HG02938 (cell line): ENCODE data around the gene PADI6.
"Not testable (repeated sequence)": the region's sequence is repeated elsewhere in the genome, so short reads cannot be mapped to it uniquely, and the experiment has no call there.

Experiments
- ATAC-seq: cut with Tn5 transposase; IDR thresholded peaks from one replicate; pipeline ENCODE4 v1.9.1; 2021; ENCODE audit warnings: mild to moderate bottlenecking, moderate library complexity; ENCODE audit not compliant: unreplicated experiment

The PADI6 gene

DNA sequence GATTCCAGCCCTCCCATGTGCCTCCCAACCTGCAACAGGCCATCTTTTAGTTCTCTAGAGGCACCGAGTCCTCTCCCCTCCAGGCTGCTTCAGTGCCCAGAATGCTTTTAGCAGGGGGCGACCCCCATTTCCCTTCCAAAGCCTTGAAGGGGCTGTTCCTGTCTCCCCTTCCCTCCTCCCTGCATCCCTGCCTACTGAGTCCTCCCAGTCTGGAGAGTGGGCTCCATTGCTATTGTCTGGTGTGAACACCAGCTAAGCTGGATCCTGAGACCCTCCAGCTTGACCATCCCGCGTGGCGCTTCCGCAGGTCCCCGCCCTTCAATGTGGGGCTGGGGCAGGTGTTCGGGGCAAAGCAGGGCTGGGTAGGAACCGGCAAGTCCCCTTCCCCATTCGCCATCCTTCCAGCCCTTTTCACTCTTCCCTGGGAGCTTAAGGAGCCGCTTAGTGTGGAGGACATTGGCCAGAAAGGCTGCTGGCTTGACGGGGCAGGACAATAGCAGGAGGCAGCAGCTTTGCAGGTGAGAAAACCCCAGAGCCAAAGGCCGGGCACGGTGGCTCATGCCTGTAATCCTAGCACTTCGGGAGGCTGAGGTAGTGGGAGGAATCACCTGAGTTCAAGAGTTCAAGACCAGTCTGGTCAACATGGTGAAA is 32.2 kb downstream of the PADI6 start:
- ATAC-seq, result no peak

DNA sequence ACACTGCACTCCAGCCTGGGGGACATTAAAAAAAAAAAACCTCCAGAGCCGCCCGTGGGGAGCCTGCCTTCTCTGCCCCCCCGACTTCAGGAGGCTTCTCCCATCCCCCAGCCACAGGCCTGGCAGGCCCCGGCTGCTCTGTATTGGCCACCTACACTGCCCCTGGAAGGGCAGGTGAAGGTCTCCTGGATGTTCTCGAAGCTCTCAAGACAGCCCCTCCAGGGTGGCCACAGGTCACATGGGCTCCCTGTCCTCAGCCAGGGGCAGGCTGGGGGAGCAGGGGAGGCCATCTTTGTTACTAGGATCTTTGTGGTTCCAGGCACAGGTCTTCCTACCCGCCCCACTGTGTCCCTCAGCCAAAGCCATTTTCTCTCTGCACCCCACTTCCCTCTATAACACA is 32.8 kb downstream of the PADI6 start:
- ATAC-seq, result no peak

DNA sequence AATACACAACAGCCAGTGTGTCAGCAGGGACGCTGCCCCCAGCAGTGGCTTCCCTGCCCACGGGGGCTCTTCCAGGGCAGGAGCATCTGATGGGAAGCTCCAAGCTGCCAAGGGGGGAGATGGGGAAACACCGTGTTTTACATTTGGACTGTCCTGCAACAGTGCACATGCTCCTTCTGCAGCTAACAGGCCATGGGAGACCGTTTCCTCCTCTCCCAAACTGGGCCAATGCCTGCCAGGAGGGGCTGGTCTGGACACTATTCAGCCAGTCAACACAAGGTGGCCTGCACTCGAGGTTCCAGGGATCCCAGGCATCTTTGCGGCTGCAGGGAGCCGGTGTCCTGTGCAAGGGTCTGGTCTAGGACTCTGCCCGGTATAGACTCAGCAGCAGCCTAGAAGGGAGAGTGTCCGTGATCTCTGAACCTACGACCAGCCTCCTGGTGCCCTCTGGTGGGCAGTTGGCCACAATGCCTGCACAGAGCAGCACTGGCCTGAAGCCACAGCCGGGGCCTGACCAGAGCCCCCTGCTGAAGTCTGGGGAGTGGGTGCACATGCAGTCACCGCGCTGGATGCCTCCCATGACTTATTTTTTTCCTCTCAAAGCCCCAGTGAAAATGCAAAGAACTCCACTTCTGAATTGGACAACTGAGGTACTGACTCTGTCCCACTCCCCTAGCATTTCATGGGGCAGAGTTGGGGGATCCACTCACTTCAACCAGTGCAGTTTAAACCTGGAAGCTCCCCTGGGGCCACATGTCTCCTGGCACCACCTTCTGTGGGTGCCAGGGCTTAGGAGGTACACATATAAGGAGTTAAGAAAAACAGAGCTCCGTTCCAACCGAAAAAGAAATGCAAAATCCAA is 34.1 kb downstream of the PADI6 start:
- ATAC-seq, result no peak

DNA sequence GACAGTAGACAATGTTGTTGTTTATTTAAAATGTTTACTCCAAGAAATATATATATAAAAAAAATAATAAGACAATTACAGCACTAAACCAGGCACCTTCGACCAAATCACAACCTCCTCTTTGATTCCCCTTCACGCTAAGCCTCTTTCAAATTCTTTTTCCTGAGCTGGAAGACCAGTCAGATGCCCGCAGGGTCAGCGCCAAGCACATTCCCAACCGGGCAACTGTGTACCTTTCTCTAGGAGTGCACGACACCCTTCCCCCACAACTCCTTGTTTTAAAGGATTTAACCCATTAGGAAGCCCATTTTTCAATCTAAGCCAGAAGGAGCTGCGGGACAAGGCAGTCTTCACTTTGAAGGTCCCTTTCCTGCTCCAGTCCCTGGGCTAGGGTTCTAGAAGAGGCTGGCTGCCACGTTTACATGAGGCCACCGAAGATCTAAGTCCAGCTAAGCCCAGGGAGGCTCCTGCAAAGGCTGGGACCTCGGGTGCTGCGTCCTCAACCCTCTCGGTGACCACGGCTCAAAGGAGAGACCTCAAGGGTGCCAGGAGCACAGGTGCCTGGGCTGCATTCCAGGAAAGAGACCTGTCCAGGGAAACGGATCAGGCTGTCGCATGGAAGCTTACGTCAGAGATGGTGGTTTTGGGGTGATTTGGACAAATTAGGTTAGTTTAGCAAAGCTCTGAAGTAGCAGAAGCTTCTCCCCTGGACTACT is 34.9 kb downstream of the PADI6 start:
- ATAC-seq, result not testable (repeated sequence)

DNA sequence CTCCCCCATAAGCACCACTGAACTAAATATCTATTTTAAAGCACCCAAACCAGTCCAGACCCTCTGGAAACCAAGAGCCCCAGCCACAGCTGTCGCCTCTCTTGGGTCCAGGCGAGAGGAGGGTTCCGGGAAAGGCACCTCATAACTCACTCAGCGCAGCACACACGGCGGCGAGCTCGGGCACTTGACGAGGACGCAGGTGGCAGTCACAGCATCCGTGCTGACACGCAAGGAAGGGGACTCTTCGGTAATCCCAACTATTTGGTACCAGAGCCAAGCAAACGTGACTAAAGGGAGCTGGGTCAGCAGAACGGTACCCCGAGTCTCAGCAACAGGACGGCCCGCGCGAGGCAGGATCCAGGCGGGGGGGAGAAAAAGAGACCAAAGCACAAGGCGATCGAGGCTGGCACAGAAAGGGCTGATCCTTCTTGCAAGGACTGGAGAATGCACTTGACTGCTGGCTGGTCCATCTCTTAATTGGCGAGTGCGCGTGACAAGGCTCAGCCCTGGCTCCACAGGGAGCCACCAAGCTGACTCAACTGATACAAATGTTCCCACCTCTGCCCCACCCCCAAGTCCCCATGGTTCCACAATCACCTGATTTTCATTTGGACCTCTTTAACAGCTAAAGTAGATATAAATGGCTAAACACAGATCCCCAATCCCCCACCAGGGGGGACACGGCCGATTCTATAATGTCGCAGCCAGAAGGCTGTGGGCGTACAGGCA is 36.0 kb downstream of the PADI6 start:
- ATAC-seq, result not testable (repeated sequence)

DNA sequence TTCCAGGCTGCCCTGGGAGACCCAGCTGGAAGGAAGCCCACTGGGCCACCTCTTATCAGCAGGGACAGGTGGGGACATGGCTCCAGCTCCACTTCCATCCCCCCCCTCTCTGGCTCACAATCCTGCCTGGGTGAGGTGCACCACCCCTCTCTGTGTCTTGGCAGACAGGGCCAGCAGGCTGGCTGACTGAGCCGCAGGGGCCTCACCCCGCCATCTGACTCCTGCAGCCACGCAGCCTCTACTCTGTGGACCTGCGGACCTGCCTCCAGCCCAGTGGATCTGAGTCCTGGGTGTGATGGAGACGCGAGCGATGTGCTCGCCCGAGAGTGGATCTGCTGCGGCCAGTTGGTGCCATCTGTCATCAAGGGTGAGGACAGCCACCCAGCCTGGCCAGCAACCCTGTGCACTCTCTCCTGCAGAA is 37.4 kb downstream of the PADI6 start:
- ATAC-seq, result no peak

DNA sequence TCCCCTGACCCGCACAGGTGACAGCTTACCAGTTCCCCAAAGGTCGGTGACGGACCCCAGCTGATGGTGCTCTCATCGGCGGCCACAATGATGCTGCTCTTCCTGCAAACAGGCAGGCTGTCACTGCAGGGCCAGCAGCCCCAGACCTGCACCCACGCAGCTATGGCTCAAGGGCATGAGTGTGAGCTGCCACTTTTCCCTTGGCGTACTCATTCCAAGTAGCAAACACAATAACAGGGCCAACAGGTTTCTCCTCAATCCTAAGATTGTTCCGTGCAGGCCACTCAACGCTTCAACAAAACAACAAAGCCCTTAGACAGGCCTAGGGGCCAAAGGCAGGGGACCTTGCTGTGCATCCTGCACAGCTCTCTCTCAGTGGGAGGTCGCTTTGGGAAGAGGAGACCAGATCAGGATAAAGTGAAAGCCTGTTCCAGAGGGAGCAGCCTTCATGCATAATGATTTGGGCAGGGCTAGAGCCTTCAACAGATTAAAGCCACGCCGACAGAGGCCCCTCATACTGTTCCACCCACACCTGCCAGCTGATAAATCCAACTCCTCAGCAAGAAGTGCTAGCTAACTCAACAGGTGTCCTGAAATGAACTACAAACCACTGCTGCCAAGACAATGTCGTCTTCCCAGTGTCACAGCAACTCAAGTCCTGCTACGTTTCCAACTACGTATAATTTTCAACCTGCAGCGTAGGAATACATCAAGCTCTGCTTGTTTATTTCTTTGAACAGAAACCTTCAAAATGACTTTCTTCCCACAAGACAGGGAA is 40.3 kb downstream of the PADI6 start:
- ATAC-seq, result no peak

DNA sequence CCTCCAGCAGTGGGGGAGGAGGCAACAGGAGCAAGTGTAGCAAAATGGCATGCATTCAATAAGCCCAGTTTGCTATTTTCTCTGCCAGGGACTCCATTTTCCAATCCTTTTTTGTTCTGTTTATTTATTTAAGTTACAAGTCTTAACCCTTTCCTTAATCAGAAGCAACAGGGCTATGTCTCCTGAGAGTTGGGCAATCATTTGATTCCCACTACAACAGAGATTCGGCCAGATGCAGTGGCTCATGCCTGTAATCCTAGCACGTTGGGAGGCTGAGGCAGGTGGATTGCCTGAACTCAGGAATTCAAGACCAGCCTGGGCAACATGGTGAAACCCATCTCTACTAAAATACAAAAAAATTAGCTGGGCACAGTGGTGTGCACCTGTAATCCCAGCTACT is 42.0 kb downstream of the PADI6 start:
- no peak for ATAC-seq

DNA sequence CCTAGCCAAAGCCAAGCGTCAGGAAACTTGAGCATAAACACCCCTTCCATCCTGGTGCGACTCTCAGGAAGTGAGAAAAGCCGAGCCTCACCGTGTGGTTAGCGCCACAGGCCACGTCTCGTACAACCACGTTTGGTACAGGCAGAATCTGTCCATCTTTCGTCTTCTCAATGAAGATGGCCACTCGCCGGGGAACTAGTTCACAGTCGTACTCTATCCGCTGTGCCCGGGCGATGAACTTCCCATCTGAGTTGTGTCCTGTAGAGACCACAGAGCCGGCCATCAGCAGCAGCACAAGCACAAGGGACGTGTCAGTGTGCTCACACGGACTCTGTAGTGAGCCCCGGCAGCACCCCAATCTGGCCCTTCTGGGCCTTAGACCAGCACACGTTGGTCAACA is 44.4 kb downstream of the PADI6 start:
- ATAC-seq, result no peak

DNA sequence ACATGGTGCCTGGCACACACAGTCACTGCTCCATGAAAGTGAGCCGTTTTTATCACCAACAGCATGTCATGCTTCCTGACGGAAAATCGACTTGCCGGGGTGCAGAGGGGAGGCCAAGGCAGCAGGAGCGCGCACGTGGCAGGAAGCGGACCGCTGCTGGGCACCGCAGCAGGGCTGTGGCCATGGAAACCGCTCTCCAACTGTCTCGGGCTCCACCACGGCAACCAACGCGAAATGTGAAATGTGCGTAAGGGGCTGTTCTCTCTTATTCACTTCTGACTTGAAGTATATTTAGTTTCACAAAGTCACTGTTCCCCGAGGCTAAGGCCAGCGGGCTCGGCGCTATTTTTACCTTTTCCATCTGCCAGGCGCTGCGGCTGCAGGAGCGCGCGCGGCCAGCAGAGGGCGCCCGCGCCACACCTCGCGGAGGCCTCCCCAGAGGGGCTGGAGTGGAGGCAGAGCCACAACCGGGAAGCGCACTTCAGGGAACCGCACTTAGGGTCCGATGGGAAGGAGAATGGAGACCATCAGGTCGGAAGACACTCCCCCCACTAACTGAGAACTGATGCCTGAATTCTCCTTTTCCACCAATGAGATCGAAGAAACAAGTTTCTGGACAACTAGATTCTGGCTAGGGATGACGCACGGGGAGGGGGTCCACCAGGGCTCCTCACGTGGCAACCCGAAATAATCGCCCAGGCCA is 47.8 kb downstream of the PADI6 start:
- no peak for ATAC-seq

DNA sequence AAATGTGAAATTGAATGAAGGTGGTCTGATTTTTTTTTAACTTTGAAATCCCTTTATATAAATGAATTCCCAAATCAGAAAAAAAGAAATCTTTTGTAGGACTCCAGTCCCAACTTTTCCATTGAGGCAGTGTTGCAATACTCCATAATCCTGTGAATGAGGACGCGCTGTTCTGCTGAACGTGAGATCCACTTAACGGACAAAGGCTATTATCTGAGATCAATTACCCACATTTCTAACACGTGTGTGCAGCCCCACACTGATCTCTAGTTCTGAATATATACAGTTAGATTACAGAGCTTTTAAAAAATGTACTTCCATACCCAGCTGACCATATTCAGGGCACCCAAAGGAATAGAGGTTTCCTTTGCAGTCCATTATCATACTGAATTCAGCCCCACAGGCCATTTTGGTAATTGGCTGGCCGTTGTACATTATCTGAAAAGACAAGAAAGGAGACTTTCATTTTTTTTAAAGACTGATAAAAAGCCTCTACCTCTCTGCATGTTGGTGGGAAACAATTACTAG is 48.5 kb downstream of the PADI6 start:
- no peak for ATAC-seq

DNA sequence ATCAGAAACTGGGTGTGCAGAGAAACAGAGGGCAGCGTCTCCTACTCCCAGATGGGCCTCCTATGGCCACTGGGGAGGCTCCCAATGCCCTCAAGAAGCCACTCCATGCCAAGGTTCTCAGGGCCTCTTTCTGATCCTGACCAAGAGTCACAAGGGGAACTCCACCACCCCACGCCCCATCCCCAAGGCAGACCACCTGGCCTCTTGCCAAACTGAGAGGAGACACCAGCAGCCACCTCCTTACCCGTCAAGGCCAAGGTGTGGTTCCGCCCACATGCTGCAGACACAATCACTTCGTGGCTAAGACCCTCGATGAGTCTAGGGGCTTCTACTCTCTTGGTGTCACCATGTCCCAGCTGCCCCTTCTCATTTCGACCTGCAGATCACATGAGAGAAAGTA is 50.5 kb downstream of the PADI6 start:
- no peak for ATAC-seq

DNA sequence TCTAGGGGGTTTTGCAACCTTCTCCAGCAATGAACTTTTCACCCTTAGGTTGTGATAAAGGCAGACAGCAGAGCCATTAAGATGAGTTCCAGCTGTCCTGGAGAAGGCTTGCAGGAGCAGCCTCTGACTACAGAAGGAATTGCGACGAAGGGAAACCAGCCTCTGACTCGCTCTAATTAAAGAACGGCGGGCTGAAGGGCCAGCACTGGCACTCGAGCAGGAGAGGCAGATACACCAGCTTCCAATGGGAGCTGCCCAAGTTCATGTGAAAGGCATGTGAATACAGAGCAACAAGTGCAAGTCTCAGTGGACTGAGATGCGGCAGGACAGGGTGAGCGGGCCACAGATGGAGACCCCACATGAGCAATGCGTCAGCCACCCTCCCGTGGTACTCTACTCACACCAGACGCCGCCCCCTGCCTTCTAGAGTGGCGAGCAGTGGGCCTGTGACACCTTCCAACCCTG is 51.8 kb downstream of the PADI6 start:
- ATAC-seq, result no peak

DNA sequence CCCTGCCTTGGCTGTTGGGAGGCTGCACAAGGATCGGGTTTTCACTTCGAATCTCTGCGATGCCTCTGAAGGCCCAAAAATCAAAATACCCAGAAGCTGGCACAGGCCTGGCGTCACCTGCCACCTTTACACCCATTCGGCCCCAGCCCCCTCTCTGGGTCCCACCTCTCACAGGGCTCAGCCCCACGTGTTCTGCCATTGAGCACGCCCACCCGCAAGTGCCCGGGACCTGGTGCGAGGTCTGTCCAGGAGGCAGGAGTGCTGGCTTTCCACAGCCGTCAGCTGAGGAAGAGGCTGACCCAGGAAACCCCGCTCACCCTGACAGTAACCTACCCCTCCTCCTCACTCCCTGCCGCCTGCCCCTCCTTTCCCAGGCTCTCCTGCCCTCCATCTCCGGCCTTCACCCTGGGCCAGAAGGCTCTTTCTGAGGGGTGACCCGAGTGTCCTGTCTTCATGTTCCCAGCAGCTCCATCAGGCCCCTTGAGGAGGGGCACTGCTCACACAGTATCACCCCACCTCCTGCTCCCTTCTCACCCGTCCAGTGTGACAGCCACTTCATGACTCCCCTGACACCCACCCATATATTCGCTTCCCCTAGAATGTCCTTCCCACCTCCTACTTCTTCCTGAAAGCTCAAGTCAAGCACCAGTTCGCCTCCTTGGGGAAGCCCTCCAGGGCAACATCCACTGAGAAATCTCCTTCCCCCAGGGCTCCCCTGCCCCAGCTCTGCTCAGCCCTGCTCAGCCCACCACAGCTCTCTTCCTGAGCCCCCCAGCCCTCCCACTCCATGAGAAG is 54.0 kb downstream of the PADI6 start:
- no peak for ATAC-seq

DNA sequence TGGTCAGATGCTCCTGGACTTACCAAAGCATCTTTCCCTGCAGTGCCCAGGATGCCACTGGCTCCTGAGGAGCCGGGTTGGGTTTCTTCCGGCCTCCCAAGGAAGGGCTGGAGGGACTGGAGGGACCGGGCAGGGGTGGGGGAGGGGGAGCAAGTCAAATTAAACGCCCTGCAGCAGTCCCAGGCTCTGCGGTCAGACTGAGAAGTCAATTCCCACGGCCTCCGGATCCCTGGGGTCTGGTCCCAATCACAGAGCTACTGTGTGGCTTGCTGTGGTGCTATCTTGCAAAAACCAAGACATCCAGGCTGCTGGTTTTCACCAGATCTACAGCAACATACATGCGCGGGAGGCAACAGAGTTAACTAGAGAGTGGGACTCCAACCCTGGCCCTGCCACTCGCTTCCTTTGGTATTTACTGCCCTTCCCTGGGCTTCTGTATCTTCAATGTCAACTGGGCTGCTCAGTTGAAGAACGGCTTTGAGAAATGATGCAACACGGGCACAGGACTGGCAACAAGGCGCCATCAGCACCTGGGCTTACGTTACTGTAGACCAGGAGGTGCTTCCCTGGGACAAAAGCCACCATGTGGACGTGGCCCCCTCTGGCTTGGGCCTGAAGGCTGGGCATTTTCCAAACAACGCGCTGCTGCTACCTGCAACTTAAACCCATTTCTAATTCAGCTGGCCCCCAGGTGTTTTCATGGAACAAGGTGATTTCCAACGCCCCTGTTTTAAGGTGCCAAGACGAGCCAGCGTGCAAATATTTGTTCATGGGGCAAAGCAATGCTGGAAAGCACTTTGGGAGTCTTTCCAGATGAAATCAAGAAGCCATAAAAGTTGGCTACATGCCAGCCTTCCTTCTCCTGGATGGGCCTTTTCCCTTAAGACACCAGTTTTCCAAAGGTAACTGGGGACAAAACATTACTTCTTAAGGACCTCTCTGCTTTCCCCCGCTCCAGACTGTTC is 56.0 kb downstream of the PADI6 start:
- ATAC-seq, result no peak

DNA sequence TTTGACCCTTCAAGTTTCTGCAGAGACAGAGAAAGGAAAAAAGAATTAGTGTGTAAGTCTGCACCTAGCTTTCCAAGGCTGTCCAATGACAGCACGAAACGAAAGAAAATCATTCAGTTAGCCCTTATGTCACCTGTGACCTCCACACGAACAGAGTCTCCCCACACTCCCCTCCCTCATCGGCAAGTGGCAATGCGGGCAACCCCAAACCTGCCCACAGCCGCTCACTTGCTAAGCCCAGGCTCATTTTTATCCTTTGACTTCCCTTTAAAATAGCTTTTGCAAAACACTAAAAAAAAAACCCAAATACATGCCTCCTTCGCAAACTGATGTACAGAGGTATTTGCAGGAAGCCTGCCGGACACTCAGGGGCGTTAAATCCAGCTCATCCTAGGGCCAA is 57.2 kb downstream of the PADI6 start:
- no peak for ATAC-seq

DNA sequence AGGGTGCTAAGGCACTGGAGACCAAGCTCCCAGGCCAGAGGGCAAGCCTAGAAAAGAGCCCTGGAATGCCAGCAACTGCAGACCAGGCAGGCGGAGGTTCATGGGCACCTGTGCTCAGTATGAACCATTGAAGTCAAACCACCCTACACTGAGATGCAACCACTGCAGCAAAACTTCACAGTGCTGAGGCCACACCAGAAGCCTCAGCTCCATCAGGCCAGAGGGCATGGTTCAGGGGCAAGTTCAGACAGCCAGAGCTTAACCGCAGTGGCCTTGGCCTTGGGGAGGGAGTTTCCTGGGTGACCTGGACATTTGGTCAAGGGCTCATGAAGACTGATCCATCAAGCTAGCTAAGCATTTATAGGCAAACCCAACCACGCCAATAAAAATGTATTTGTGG is 60.4 kb downstream of the PADI6 start:
- no peak for ATAC-seq
